Measurements from ENCODE around the gene ZNF133. TPM values are rescaled to one million over a fixed set of nuclear protein-coding genes. Genes with fewer than 3 reads are reported as not detected.
A peak's percentile ranks its signal among the peaks of the same experiment; 100 is the strongest.
"Not testable (repeated sequence)": the region's sequence is repeated elsewhere in the genome, so short reads cannot be mapped to it uniquely, and the experiment has no call there.

ZNF133 gene
- total RNA-seq, 6 experiments from 2014 or later: 8.9 to 11.4 (median 10.2) TPM

DNA sequence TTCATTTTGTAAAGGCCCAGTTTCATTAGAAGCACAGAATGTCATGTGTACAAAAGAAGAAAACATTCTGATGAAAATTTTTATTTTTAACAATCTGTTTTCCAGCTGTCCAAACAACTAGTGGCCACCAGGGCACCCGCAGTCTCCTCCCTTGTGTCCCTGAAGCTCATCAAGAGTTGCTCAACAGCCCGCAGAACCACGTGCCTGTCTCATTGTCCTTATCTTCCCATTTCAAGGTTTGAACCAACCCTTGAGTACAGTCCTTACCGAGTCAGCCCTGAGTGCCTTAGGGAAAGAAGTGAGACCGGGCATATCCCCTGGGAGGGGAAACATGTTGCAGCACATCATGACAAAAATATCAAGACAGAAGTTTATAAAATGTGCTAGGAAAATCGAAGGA lies 15.9 kb upstream of the ZNF133 start:
- H3K9me3 Mint-ChIP-seq: no peaks in the 10 kb centered on the region
- H3K4me1 Mint-ChIP-seq (ENCODE audit: low read depth): peaks cover 18% of the 10 kb centered on the region
- TF ChIP-seq, protein P1, sequence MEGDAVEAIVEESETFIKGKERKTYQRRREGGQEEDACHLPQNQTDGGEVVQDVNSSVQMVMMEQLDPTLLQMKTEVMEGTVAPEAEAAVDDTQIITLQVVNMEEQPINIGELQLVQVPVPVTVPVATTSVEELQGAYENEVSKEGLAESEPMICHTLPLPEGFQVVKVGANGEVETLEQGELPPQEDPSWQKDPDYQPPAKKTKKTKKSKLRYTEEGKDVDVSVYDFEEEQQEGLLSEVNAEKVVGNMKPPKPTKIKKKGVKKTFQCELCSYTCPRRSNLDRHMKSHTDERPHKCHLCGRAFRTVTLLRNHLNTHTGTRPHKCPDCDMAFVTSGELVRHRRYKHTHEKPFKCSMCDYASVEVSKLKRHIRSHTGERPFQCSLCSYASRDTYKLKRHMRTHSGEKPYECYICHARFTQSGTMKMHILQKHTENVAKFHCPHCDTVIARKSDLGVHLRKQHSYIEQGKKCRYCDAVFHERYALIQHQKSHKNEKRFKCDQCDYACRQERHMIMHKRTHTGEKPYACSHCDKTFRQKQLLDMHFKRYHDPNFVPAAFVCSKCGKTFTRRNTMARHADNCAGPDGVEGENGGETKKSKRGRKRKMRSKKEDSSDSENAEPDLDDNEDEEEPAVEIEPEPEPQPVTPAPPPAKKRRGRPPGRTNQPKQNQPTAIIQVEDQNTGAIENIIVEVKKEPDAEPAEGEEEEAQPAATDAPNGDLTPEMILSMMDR (IDR thresholded peaks at IDR 0.05): peak; percentile 62
- no peak overlapping the region for H3K27ac Mint-ChIP-seq
- peaks cover 16% of the 10 kb centered on the region for H3K27me3 Mint-ChIP-seq (ENCODE audit: insufficient read depth)
- H3K36me3 Mint-ChIP-seq (ENCODE audit: low read depth): no peaks in the 10 kb centered on the region
- peak; percentile 28 for DNase-seq
- H3K4me3 Mint-ChIP-seq: no peak overlapping the region

DNA sequence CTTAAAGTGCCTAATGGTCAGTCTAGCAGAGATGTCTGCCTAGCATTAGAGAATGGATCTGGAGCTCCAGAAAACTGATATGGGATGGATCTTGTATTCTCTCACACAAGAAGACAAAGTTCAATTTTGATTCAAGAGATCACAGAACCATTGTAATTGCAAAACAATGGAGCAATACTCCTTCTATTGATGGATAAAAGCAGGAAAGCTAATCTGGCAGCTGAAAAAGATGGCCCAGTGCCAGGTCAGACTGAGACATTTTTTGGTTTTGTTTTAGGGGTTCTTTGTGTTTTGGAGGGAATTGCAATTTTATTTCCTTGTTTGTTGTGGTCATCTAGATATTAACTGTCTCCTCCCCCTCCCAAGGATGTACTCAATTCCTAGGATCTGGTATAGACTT lies 14.6 kb upstream of the ZNF133 start:
- TF ChIP-seq, protein P1 (IDR thresholded peaks at IDR 0.05): no peak
- no peaks in the 10 kb centered on the region for H3K36me3 Mint-ChIP-seq (ENCODE audit: low read depth)
- H3K9me3 Mint-ChIP-seq: no peaks in the 10 kb centered on the region
- H3K4me1 Mint-ChIP-seq (ENCODE audit: low read depth): peaks cover 25% of the 10 kb centered on the region
- H3K4me3 Mint-ChIP-seq: no peak overlapping the region
- H3K27me3 Mint-ChIP-seq (ENCODE audit: insufficient read depth): peaks cover 12% of the 10 kb centered on the region
- H3K27ac Mint-ChIP-seq: no peak overlapping the region
- no peak for DNase-seq

DNA sequence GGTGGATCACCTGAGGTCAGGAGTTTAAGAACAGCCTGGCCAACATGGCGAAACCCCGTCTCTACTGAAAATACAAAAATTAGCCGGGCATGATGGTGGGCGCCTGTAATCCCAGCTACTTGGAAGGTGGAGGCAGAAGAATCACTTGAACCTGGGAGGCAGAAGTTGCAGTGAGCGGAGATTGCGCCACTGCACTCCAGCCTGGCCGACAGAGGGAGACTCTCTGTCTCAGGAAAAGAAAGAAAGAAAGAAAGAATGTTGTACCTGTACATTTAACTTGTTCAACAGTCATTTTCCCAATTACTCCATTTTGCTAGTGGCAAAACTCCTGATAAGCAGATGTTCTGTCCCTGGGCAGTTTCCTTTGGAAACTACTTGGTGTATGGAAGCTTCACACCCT lies 12.4 kb upstream of the ZNF133 start:
- Mint-ChIP-seq H3K4me1 (ENCODE audit: low read depth) (peaks cover 21% of the 10 kb centered on the region), H3K27me3 (ENCODE audit: insufficient read depth) (peaks cover 17% of the 10 kb centered on the region)
- H3K36me3 Mint-ChIP-seq (ENCODE audit: low read depth); H3K27ac Mint-ChIP-seq; H3K4me3 Mint-ChIP-seq; DNase-seq; H3K9me3 Mint-ChIP-seq: not testable (repeated sequence)

DNA sequence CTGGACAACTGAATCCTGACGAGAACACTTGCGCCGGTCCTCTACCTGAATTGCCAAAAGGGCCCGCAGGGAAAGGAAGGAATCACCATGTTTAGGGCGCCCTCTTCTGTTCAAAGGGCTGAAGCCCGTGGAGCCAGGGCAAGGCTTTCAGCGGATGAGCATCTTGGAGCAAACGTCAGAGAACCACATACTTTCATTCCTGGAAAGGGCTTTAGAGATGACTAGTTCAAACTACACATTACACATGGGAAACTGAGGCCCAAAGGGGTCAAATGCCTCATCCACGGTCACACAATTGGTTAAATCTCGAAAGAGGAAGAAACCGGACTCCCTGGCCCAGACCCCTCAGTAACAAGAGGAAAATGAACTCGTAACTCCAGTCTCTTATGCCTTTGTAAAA lies 11.5 kb upstream of the ZNF133 start:
- DNase-seq: peak; percentile 38
- Mint-ChIP-seq H3K36me3 (ENCODE audit: low read depth) (no peaks in the 10 kb centered on the region), H3K27me3 (ENCODE audit: insufficient read depth) (peaks cover 19% of the 10 kb centered on the region), H3K4me1 (ENCODE audit: low read depth) (peaks cover 21% of the 10 kb centered on the region), H3K27ac (no peak overlapping the region), H3K9me3 (no peaks in the 10 kb centered on the region), H3K4me3 (peak overlapping the region; percentile 37; the same call in 1 of the 2 replicates)
- TF ChIP-seq, protein P1 (IDR thresholded peaks at IDR 0.05): peak; percentile 84

DNA sequence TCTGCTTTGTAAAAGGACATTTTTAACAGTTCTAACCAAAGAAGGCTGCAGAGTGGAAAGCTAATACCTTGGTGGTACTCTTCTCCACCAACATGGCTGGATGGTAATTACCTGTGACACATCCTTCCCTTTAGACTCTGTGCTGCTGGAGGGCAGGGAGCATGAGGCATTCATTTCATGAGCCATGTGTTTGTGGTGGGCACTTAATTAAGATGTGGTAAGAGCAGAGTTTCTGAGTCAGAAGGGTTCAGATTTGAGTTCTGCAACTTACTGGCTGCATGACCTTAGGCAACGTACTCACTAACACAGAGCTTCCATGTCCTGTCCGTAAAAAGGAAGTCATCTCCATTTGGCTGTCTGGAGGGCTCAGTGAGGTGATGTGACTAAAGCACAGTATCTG lies 9.1 kb upstream of the ZNF133 start:
- TF ChIP-seq, protein P1 (IDR thresholded peaks at IDR 0.05): no peak
- Mint-ChIP-seq H3K36me3 (ENCODE audit: low read depth) (no peaks in the 10 kb centered on the region), H3K4me3 (no peak overlapping the region), H3K27me3 (ENCODE audit: insufficient read depth) (peaks cover 10% of the 10 kb centered on the region), H3K9me3 (peaks cover 3% of the 10 kb centered on the region; the same call in 1 of the 2 replicates), H3K27ac (no peak overlapping the region), H3K4me1 (ENCODE audit: low read depth) (peaks cover 13% of the 10 kb centered on the region; the same call in 1 of the 2 replicates)
- DNase-seq: peak; percentile 34

DNA sequence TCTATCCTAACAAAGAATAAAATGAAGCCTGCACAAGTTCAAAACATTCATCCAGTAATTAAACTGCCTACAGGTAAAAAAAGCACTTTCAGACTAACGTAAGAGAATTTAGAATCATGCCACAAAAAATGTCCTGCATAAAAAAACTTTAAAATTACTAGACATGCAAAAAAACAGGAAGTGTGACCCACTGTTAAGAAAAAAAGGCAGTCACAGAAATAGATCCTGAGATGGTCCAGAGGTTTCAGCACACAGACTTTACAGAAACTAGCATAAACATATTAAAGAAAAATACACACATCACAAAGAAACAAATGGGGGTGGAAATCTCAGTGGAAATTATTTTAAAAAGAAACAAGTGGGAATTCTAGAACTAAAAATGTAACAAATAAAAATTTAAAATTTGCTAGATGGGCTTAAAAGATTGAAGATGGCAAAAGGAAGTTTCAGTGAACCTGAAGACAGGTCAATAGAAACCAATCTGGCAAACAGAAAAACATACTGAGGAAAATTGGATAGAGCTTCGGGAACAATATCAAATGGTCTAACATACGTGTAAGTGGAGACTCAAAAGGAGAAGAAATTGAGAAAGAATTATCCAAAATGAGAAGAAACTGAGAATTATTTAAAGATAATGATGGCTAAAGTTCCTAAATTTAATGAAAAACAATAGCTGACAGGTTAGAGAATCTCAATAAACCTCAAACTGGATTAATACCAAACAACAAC lies 3.4 kb upstream of the ZNF133 start:
- TF ChIP-seq, protein P1 (IDR thresholded peaks at IDR 0.05): no peak
- peaks cover 8% of the 10 kb centered on the region for H3K27me3 Mint-ChIP-seq (ENCODE audit: insufficient read depth)
- H3K4me3 Mint-ChIP-seq: no peak overlapping the region
- peaks cover 23% of the 10 kb centered on the region for H3K9me3 Mint-ChIP-seq
- peaks cover 11% of the 10 kb centered on the region for H3K4me1 Mint-ChIP-seq (ENCODE audit: low read depth)
- no peak overlapping the region for H3K27ac Mint-ChIP-seq
- DNase-seq: no peak
- peaks cover 20% of the 10 kb centered on the region for H3K36me3 Mint-ChIP-seq (ENCODE audit: low read depth)

Data from HFFc6 (cell line).